Cardiac septum (tissue), 1 donor: ENCODE data around the gene CCDC93. TPM values are rescaled to one million over a fixed set of nuclear protein-coding genes. Genes with fewer than 3 reads are reported as not detected.

ENCODE experiments used
- DNase-seq: peaks from one replicate; pipeline ENCODE4 v3.0.0-alpha.2; 2020; ENCODE audit warnings: low spot score
- intact Hi-C: fragments of 100-400 bp; cut with DNase I; formaldehyde crosslinking; loops from one replicate; pipeline ENCODE4 v1.14.0; 2022
- total RNA-seq: library from RNA; stranded (reverse); fragmentation: NEBNext Ultra II Directional; extraction: Animal tissue kit (Norgen Biotek cat#: 25700); gene quantifications from one replicate; pipeline ENCODE4 v1.2.1, GENCODE V29; 2021
- donor health status: DM: no; HTN: no; CAD: no.

The CCDC93 gene
- total RNA-seq, 1 donor from 2014 or later: 26.9 TPM

GRCh38 chr2:117968722-117969121, 45.1 kb downstream of the CCDC93 start:
- intact Hi-C loops: no loop called here
- no peak for DNase-seq

- DNase-seq: no peak
- intact Hi-C loops: no loop called here
These were observed 45.7 kb downstream of the CCDC93 start for GRCh38 chr2:117967977-117968718.

GRCh38 chr2:117963446-117963845, 50.4 kb downstream of the CCDC93 start:
- DNase-seq: no peak
- intact Hi-C loops: no loop called here

- DNase-seq: no peak
- intact Hi-C loops: no loop called here
These were observed 52.7 kb downstream of the CCDC93 start for GRCh38 chr2:117961201-117961600.

GRCh38 chr2:117960231-117960630, 53.6 kb downstream of the CCDC93 start:
- intact Hi-C loops: no loop called here
- no peak for DNase-seq

GRCh38 chr2:117958186-117958585, 55.7 kb downstream of the CCDC93 start:
- DNase-seq: no peak
- intact Hi-C loops: no loop called here

GRCh38 chr2:117957616-117958015, 56.3 kb downstream of the CCDC93 start:
- no peak for DNase-seq
- intact Hi-C loops: no loop called here

GRCh38 chr2:117956036-117956796, 57.7 kb downstream of the CCDC93 start:
- no peak for DNase-seq
- intact Hi-C loops: no loop called here

- DNase-seq: no peak
- intact Hi-C loops: no loop called here
These were observed 60.6 kb downstream of the CCDC93 start for GRCh38 chr2:117953231-117953630.

- intact Hi-C loops: no loop called here
- DNase-seq: no peak
These were observed 61.2 kb downstream of the CCDC93 start for GRCh38 chr2:117952701-117953100.

GRCh38 chr2:117952228-117952627, 61.6 kb downstream of the CCDC93 start:
- intact Hi-C loops: no loop called here
- DNase-seq: no peak

- intact Hi-C loops: no loop called here
- DNase-seq: no peak
These were observed 64.1 kb downstream of the CCDC93 start for GRCh38 chr2:117949806-117950205.

- DNase-seq: no peak
- intact Hi-C loops: no loop called here
These were observed 65.3 kb downstream of the CCDC93 start for GRCh38 chr2:117948615-117949014.

GRCh38 chr2:117945296-117945695, 68.6 kb downstream of the CCDC93 start:
- DNase-seq: no peak
- intact Hi-C loops: no loop called here

- intact Hi-C loops: no loop called here
These were observed 69.1 kb downstream of the CCDC93 start for GRCh38 chr2:117944816-117945215.

GRCh38 chr2:117943013-117943672, 70.7 kb downstream of the CCDC93 start:
- intact Hi-C loops: no loop called here
- DNase-seq: no peak

More at GRCh38 chr2:117944816-117945215, 69.1 kb downstream of the CCDC93 start:
- DNase-seq: no peak

- DNase-seq: no peak
- intact Hi-C loops: no loop called here
These were observed 71.3 kb downstream of the CCDC93 start for GRCh38 chr2:117942551-117942950.

GRCh38 chr2:117941693-117942092, 72.2 kb downstream of the CCDC93 start:
- no peak for DNase-seq
- intact Hi-C loops: no loop called here

- intact Hi-C loops: no loop called here
These were observed 73.4 kb downstream of the CCDC93 start for GRCh38 chr2:117940436-117940835.

GRCh38 chr2:117938611-117939010, 75.3 kb downstream of the CCDC93 start:
- intact Hi-C loops: no loop called here
- DNase-seq: no peak

More at GRCh38 chr2:117940436-117940835, 73.4 kb downstream of the CCDC93 start:
- no peak for DNase-seq
